Hepatocyte (in vitro differentiated cells): ENCODE data around the gene RBM19. TPM values are rescaled to one million over a fixed set of nuclear protein-coding genes. Genes with fewer than 3 reads are reported as not detected.

Source experiments
- DNase-seq: peaks from one replicate; pipeline ENCODE4 v3.0.0-alpha.2; 2016; ENCODE audit warnings: low spot score
- H2AFZ ChIP-seq: fragments of 200-600 bp; sonication (generic); 2 replicates; pipeline ENCODE4 v1.6.0; 2016; ENCODE audit warnings: antibody characterized with exemption, mild to moderate bottlenecking
- H3K27ac ChIP-seq: fragments of 200-600 bp; sonication (generic); 2 replicates; pipeline ENCODE4 v1.5.1; 2016; ENCODE audit warnings: mild to moderate bottlenecking
- H3K27me3 ChIP-seq: fragments of 200-600 bp; sonication (generic); 2 replicates; pipeline ENCODE4 v1.6.1; 2016
- H3K36me3 ChIP-seq: fragments of 200-600 bp; sonication (generic); replicated peaks from 2 replicates; pipeline ENCODE4 v1.5.1; 2016; ENCODE audit warnings: low read depth; ENCODE audit not compliant: insufficient read depth
- H3K4me1 ChIP-seq: fragments of 200-600 bp; sonication (generic); 2 replicates; pipeline ENCODE4 v1.5.1; 2016; ENCODE audit warnings: mild to moderate bottlenecking, moderate library complexity; ENCODE audit not compliant: insufficient read depth
- H3K4me2 ChIP-seq: fragments of 200-600 bp; sonication (generic); 2 replicates; pipeline ENCODE4 v1.6.0; 2016
- H3K4me3 ChIP-seq: fragments of 200-600 bp; sonication (generic); 2 replicates; pipeline ENCODE4 v1.5.1; 2016; ENCODE audit warnings: mild to moderate bottlenecking
- H3K79me2 ChIP-seq: fragments of 200-600 bp; sonication (generic); 2 replicates; pipeline ENCODE4 v1.6.0; 2017; ENCODE audit warnings: mild to moderate bottlenecking
- H3K9me2 ChIP-seq: fragments of 200-600 bp; sonication (generic); replicated peaks from 2 replicates; pipeline ENCODE4 v1.6.0; 2017; ENCODE audit warnings: mild to moderate bottlenecking; ENCODE audit not compliant: insufficient read depth
- H3K9me3 ChIP-seq: fragments of 200-600 bp; sonication (generic); 2 replicates; pipeline ENCODE4 v1.5.1; 2016; ENCODE audit warnings: low read depth, mild to moderate bottlenecking
- H4K20me1 ChIP-seq: fragments of 200-600 bp; sonication (generic); 2 replicates; pipeline ENCODE4 v1.6.0; 2016; ENCODE audit warnings: mild to moderate bottlenecking; ENCODE audit not compliant: insufficient read depth, poor library complexity, severe bottlenecking
- EZH2 ChIP-seq: fragments of 200-600 bp; sonication (generic); IDR thresholded peaks from 2 replicates; pipeline ENCODE4 v1.6.1; 2016; ENCODE audit warnings: antibody characterized with exemption, mild to moderate bottlenecking, borderline replicate concordance
- EZH2phosphoT487 ChIP-seq: fragments of 200-600 bp; sonication (generic); IDR thresholded peaks from one replicate; pipeline ENCODE4 v1.6.1; 2018; ENCODE audit warnings: antibody characterized with exemption, mild to moderate bottlenecking, low read depth, moderate library complexity; ENCODE audit not compliant: unreplicated experiment, severe bottlenecking
- WGBS: methylation state at CpG from one replicate; pipeline ENCODE4 v1.1.6; 2016; ENCODE audit warnings: low lambda C conversion rate; ENCODE audit errors: missing lambda C conversion rate; 5-methylcytosine and 5-hydroxymethylcytosine counted together
- polyA plus RNA-seq: library from polyadenylated mRNA; unstranded; fragments of >200 nt; fragmentation: Nextera tagmentation; extraction: Ambion mirVana; gene quantifications from 2 replicates; pipeline ENCODE4 v1.2.1, GENCODE V29; 2016
- total RNA-seq: library from RNA; depleted of rRNA; stranded (reverse); fragments of >200 nt; gene quantifications from 2 replicates; pipeline ENCODE4 v1.2.3, GENCODE V29; 2014
- TF ChIP-seq, protein P1 (sequence below): fragments of 200-600 bp; sonication (generic); IDR thresholded peaks from 2 replicates; pipeline ENCODE4 v1.5.1; 2016; ENCODE audit warnings: antibody characterized with exemption, mild to moderate bottlenecking; ENCODE audit not compliant: poor library complexity

Gene RBM19
- total and polyA plus RNA-seq, 2 experiments from 2014 or later = 14.5 to 16.8 TPM

- H4K20me1 ChIP-seq = no peaks in the 10 kb centered on the region
- H3K36me3 ChIP-seq = no peaks in the 10 kb centered on the region
- H2AFZ ChIP-seq = no peak overlapping the region
- 84% methylated on average over 6 of the region's 6 CpGs for WGBS
- no peaks in the 10 kb centered on the region for H3K27me3 ChIP-seq
- no peaks in the 10 kb centered on the region for H3K9me3 ChIP-seq
- no peak for DNase-seq
- H3K4me3 ChIP-seq = no peak overlapping the region
- no peaks in the 10 kb centered on the region for H3K9me2 ChIP-seq
- no peak overlapping the region for H3K27ac ChIP-seq
- H3K79me2 ChIP-seq = no peaks in the 10 kb centered on the region
- TF ChIP-seq, protein P1, sequence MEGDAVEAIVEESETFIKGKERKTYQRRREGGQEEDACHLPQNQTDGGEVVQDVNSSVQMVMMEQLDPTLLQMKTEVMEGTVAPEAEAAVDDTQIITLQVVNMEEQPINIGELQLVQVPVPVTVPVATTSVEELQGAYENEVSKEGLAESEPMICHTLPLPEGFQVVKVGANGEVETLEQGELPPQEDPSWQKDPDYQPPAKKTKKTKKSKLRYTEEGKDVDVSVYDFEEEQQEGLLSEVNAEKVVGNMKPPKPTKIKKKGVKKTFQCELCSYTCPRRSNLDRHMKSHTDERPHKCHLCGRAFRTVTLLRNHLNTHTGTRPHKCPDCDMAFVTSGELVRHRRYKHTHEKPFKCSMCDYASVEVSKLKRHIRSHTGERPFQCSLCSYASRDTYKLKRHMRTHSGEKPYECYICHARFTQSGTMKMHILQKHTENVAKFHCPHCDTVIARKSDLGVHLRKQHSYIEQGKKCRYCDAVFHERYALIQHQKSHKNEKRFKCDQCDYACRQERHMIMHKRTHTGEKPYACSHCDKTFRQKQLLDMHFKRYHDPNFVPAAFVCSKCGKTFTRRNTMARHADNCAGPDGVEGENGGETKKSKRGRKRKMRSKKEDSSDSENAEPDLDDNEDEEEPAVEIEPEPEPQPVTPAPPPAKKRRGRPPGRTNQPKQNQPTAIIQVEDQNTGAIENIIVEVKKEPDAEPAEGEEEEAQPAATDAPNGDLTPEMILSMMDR = no peak
- no peak for TF ChIP-seq EZH2
- no peaks in the 10 kb centered on the region for H3K4me1 ChIP-seq
- no peak overlapping the region for H3K4me2 ChIP-seq
Measured at GRCh38 chr12:113910751-113911272, 55.3 kb downstream of the RBM19 start.

- no peak for TF ChIP-seq EZH2phosphoT487
- TF ChIP-seq, protein P1 = no peak
- TF ChIP-seq EZH2 = no peak
- Histone ChIP-seq H3K4me2 (no peak overlapping the region), H3K4me1 (no peaks in the 10 kb centered on the region), H3K27me3 (no peaks in the 10 kb centered on the region), H3K4me3 (no peak overlapping the region), H3K27ac (no peak overlapping the region), H4K20me1 (no peaks in the 10 kb centered on the region), H2AFZ (no peak overlapping the region), H3K36me3 (no peaks in the 10 kb centered on the region), H3K9me3 (no peaks in the 10 kb centered on the region), H3K9me2 (no peaks in the 10 kb centered on the region), H3K79me2 (no peaks in the 10 kb centered on the region)
- DNase-seq = no peak
- 95% methylated on average over 13 of the region's 13 CpGs for WGBS
Measured at GRCh38 chr12:113909776-113910420, 56.2 kb downstream of the RBM19 start.

- no peaks in the 10 kb centered on the region for H3K4me1 ChIP-seq
- WGBS = 98% methylated on average over 6 of the region's 6 CpGs
- no peaks in the 10 kb centered on the region for H3K27me3 ChIP-seq
- H3K4me2 ChIP-seq = no peak overlapping the region
- no peaks in the 10 kb centered on the region for H3K9me2 ChIP-seq
- H4K20me1 ChIP-seq = no peaks in the 10 kb centered on the region
- H3K79me2 ChIP-seq = no peaks in the 10 kb centered on the region
- TF ChIP-seq EZH2 (no peak), EZH2phosphoT487 (no peak)
- TF ChIP-seq, protein P1 = no peak
- no peaks in the 10 kb centered on the region for H3K9me3 ChIP-seq
- no peak overlapping the region for H3K27ac ChIP-seq
- H2AFZ ChIP-seq = no peak overlapping the region
- H3K36me3 ChIP-seq = no peaks in the 10 kb centered on the region
- no peak overlapping the region for H3K4me3 ChIP-seq
- no peak for DNase-seq
Measured at GRCh38 chr12:113908584-113909100, 57.5 kb downstream of the RBM19 start.
